ENCODE results near the gene NF2.

NF2 gene

GRCh38 chr22:29631725-29632124, 28.3 kb downstream of the NF2 start:
- no peak for DNase-seq (ENCODE audit: low read depth)

- no peak for DNase-seq (ENCODE audit: low read depth)
These were observed 29.2 kb downstream of the NF2 start for GRCh38 chr22:29632672-29633071.

GRCh38 chr22:29633514-29634312, 30.3 kb downstream of the NF2 start:
- DNase-seq (ENCODE audit: low read depth) = no peak

GRCh38 chr22:29634847-29635246, 31.4 kb downstream of the NF2 start:
- no peak for DNase-seq (ENCODE audit: low read depth)

- no peak for DNase-seq (ENCODE audit: low read depth)
These were observed 32.4 kb downstream of the NF2 start for GRCh38 chr22:29635734-29636357.

GRCh38 chr22:29636751-29637150, 33.3 kb downstream of the NF2 start:
- no peak for DNase-seq (ENCODE audit: low read depth)

- no peak for DNase-seq (ENCODE audit: low read depth)
These were observed 33.7 kb downstream of the NF2 start for GRCh38 chr22:29637181-29637580.

- no peak for DNase-seq (ENCODE audit: low read depth)
These were observed 35.2 kb downstream of the NF2 start for GRCh38 chr22:29638678-29639077.

GRCh38 chr22:29639096-29639495, 35.7 kb downstream of the NF2 start:
- DNase-seq (ENCODE audit: low read depth) = no peak

GRCh38 chr22:29641042-29641699, 37.7 kb downstream of the NF2 start:
- no peak for DNase-seq (ENCODE audit: low read depth)

GRCh38 chr22:29641700-29642330, 38.4 kb downstream of the NF2 start:
- no peak for DNase-seq (ENCODE audit: low read depth)

- no peak for DNase-seq (ENCODE audit: low read depth)
These were observed 39.3 kb downstream of the NF2 start for GRCh38 chr22:29642694-29643093.

GRCh38 chr22:29647954-29648737, 44.7 kb downstream of the NF2 start:
- DNase-seq (ENCODE audit: low read depth) = no peak

GRCh38 chr22:29650370-29650769, 46.9 kb downstream of the NF2 start:
- DNase-seq (ENCODE audit: low read depth) = no peak

- DNase-seq (ENCODE audit: low read depth) = no peak
These were observed 48.2 kb downstream of the NF2 start for GRCh38 chr22:29651652-29652051.

GRCh38 chr22:29654420-29654819, 51.0 kb downstream of the NF2 start:
- DNase-seq (ENCODE audit: low read depth) = no peak

GRCh38 chr22:29654882-29655281, 51.4 kb downstream of the NF2 start:
- DNase-seq (ENCODE audit: low read depth) = no peak

GRCh38 chr22:29658176-29658575, 54.7 kb downstream of the NF2 start:
- DNase-seq (ENCODE audit: low read depth) = no peak

- no peak for DNase-seq (ENCODE audit: low read depth)
These were observed 56.6 kb downstream of the NF2 start for GRCh38 chr22:29660021-29660420.

- no peak for DNase-seq (ENCODE audit: low read depth)
These were observed 57.9 kb downstream of the NF2 start for GRCh38 chr22:29661336-29661735.

- DNase-seq (ENCODE audit: low read depth) = no peak
These were observed 59.9 kb downstream of the NF2 start for GRCh38 chr22:29663180-29663821.
